Measurements from ENCODE around the gene C1orf232. TPM values are rescaled to one million over a fixed set of nuclear protein-coding genes. Genes with fewer than 3 reads are reported as not detected.

C1orf232 gene
- total and polyA plus RNA-seq, 2 of the 8 experiments (the other 6 are each of a cell fraction or from before 2014, with no cell fraction given) = not detected

- no peak overlapping the region for H2BK120ac ChIP-seq (replicated peaks; ENCODE audit: low read depth, low read length)
- no peak overlapping the region for H3K27ac ChIP-seq (ENCODE audit: low read depth, low read length)
- H3K23me2 ChIP-seq (ENCODE audit: low read depth, low read length) = no peaks in the 10 kb centered on the region
- no peak overlapping the region for H3K4me3 ChIP-seq (ENCODE audit: extremely low read depth in 1 of 4, insufficient read depth in 2 of 4, low read depth in 3 of 4, low read length in 4 of 4)
- no peaks in the 10 kb centered on the region for H4K20me1 ChIP-seq (replicated peaks in 1 of 2; ENCODE audit: control insufficient read depth in 1 of 2, insufficient read depth in 2 of 2, low read length in 2 of 2)
- no peaks in the 10 kb centered on the region for H3K36me3 ChIP-seq (ENCODE audit: control insufficient read depth in 2 of 4, insufficient read depth in 4 of 4, low read length in 3 of 4)
- H3K56ac ChIP-seq (replicated peaks; ENCODE audit: insufficient read length, low read depth, low read length) = no peak overlapping the region
- no peak overlapping the region for H2AFZ ChIP-seq (ENCODE audit: low read length)
- H3K4ac ChIP-seq (replicated peaks; ENCODE audit: insufficient read length, low read depth, low read length) = no peak overlapping the region
- no peak overlapping the region for H3K18ac ChIP-seq (ENCODE audit: extremely low read depth, low read length)
- H2BK12ac ChIP-seq (ENCODE audit: low read depth, low read length) = no peak overlapping the region
- POLR2A ChIA-PET (ENCODE audit: partially characterized antibody) = interaction anchor here (1.2 kb wide), 1 partner anchor 10 kb away, joined by 6 read pairs; no protein-coding TSS in a partner anchor
- H3K9ac ChIP-seq (replicated peaks in 1 of 4; ENCODE audit: extremely low read depth in 1 of 4, low read depth in 3 of 4, low read length in 3 of 4) = no peak overlapping the region
- H3K27me3 ChIP-seq (replicated peaks in 1 of 4; ENCODE audit: control insufficient read depth in 3 of 4, extremely low read depth in 1 of 4, insufficient read depth in 3 of 4, low read length in 3 of 4) = no peaks in the 10 kb centered on the region
- H3K79me1 ChIP-seq (ENCODE audit: low read depth, low read length) = no peaks in the 10 kb centered on the region
- no peaks in the 10 kb centered on the region for H3K4me1 ChIP-seq (replicated peaks in 1 of 4; ENCODE audit: control insufficient read depth in 3 of 4, insufficient read depth in 4 of 4, low read length in 3 of 4)
- CTCF ChIA-PET (ENCODE audit: partially characterized antibody) = interaction anchor here (0.6 to 1.7 kb wide), 8 partner anchors 9 to 193 kb away, joined by 3 to 5 read pairs (median 3); partner anchors contain the start of genes CATSPER4 and SH3BGRL3
- TF ChIP-seq SIRT6 (IDR thresholded peaks at IDR 0.05; ENCODE audit: low read length) (no peak), CBX5 (IDR thresholded peaks at IDR 0.05; ENCODE audit: low read depth, low read length) (no peak), TAF7 (optimal IDR thresholded peaks at IDR 0.05; ENCODE audit: borderline replicate concordance, low read depth, low read length) (no peak)
- H3K79me2 ChIP-seq (ENCODE audit: control insufficient read depth in 1 of 2, insufficient read depth in 2 of 2, low read length in 2 of 2) = no peaks in the 10 kb centered on the region
- no peak overlapping the region for H2BK20ac ChIP-seq (ENCODE audit: low read length)
- no peak overlapping the region for H4K91ac ChIP-seq (replicated peaks; ENCODE audit: insufficient read length, low read length)
- H3K14ac ChIP-seq (ENCODE audit: insufficient read length) = no peak overlapping the region
- no peak overlapping the region for H3K23ac ChIP-seq (ENCODE audit: insufficient read length)
- H2BK15ac ChIP-seq (ENCODE audit: low read length) = no peak overlapping the region
- H2AK5ac ChIP-seq (ENCODE audit: low read depth, low read length) = no peak overlapping the region
- H4K5ac ChIP-seq (ENCODE audit: insufficient read length, low read depth, low read length) = no peak overlapping the region
- H3K4me2 ChIP-seq (ENCODE audit: insufficient read depth in 1 of 2, low read depth in 2 of 2, low read length in 2 of 2) = no peak overlapping the region
- DNase-seq (ENCODE audit: low read depth in 1 of 2, low spot score in 2 of 2) = no peak
- FAIRE-seq = no peak
- H2BK5ac ChIP-seq (ENCODE audit: low read depth, low read length) = no peak overlapping the region
- H3K9me3 ChIP-seq (ENCODE audit: insufficient read depth in 2 of 2, low read depth in 1 of 2, low read length in 1 of 2) = no peaks in the 10 kb centered on the region
- 81% methylated on average over 5 of the region's 5 CpGs; no CpG with 5 or more reads in 1 of the 2 experiments for WGBS, 2 experiments (ENCODE audit: extremely low coverage in 1 of 2, insufficient coverage in 1 of 2, insufficient read length in 1 of 2, insufficient replicate concordance in 2 of 2, low coverage in 1 of 2, low lambda C conversion rate in 2 of 2, missing lambda C conversion rate in 1 of 2)
- H4K8ac ChIP-seq (ENCODE audit: extremely low read depth, insufficient read depth, low read length) = no peak overlapping the region
Measured at GRCh38 chr1:26210147-26210870, 41.5 kb upstream of the C1orf232 start.

All from H1 (cell line).